ENCODE measurements around the gene FLT1.

The FLT1 gene

DNA sequence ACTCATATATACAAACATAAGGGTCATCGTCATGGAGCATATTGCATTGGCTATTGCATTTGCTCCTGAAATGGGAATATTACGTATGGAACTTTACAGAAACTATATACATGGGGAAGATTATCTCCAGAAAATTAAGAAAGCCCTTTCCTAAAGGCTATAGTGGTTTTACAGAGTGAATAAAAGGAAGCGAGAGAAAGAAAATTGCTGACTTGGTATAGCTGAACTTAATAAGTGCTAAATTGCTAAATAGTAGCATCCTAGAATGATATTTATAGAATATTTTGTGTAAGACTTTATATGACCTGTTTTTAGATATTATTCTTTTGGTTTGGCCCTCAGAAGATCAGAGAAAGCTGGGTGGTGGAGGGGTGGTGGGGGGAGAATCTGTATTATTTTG is 114.6 kb downstream of the FLT1 start:
- FAIRE-seq, result no peak

DNA sequence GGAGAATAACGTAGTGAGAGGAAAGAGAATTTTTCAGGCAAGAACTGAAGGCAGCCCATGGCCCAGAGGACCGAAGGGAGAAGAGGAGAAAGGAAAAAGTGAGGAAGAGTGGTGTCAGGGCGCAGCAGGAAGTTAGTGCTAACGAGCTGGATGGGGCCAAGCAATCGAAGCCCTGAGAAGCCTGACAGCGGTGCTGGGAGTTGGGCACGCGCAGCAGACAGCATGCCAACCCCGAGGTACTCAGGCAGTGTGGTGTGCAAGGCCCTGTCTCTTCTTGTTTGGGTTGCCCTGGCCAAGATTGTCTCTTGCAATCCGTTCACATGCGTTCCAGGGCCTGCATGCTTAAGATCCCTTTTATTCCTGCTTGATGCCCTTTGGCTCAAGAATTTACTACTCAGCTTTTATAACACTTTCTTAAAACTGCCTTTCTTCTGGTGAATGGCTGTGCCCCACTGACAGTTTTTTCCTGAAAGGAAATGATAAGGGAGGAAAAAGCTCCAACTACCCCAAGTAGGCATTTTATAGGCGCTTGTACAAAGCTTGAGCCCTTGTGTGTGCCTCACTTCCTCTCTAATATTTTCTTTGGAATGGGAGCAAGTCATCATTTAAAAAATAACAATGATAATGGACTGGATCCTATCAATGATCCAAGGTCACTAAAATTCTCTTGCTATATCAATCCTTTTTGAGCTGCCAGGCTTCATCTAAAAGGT is 115.4 kb downstream of the FLT1 start:
- no peak for FAIRE-seq

DNA sequence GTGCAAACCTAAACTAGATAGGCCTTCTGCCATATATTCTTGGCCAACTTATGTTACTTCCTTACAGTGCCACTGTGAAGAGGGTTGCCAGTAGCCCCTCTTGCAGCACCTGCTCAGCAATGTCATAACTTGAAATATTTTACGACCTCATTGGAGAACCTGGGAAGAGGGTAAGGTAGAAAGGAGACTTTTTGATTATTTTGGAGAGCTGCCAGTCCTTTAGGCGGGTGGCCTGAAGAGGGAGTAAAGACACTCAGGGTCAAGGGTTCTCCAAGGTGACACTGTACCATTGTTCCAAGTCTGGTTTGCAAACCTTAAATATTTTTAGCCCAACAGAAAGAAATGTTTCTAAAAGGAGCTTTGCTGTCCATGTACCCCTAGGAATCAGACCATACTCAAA is 118.3 kb downstream of the FLT1 start:
- FAIRE-seq, result no peak

DNA sequence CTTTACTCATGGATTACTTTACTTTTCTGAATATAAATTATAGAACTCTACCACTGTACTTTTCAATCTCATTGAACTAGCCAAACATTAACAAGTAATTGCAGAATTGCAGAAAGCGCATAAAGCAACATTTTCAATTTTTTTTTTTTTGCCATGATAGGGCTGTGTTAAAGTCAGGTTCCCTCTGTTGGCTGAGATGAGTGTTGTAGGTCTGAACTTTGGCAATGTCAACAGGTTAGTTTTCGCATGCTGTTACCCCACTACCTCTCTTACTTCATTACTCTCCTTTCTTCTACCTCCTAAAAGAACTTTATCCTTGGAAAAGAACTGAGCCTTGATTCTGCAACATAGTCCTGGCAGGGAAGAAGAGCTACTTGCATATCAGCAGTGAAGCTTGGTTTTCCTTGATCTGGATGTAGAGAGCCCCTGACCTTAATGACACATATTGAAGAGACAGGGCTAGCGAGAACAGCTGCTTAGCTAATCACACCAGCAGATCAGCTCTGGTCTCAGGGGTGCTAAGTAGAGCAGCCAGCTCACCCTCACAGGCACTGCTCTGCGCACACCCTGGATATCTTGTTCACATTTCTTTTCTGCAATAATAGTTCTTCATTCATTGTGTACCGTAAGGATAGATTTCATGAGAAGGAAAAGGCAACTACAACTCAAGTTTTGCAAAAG is 119.5 kb downstream of the FLT1 start:
- FAIRE-seq, result no peak

DNA sequence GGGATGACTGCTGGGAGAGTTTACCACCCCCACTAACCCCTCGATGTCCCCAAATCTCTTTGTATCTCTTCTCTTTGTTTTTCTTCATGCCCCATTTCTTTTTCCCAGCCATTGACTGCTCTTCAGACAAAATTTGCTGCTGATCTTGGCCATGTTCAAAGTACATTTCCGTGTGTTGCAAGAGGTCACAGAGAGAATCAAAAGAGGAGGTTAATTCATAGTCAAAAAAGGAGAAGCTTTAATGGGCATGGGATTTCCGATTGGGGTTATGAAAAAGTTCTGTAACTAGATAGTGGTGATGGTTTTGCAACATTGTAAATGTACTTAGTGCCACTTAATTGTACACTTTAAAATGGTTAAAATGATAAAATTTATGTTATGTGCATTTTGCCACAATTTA is 121.1 kb downstream of the FLT1 start:
- no peak for FAIRE-seq

DNA sequence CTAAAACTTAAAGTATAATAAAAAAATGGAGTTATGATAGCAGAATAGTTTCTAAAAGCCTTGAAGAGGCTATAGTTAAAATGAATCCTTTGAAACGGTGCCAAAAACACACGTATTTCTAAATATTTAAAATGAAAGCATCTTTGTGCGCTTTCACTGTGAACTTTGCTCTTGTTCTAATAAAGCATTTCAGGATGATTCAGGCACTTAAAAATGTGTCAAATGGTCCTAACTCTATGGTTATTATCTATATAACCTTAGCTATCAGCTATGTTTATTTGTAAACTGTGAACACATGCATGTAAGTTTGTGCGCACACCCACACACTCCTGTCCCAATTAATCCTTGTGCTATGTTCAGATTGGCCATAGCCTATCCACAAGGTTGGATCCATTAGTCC is 124.5 kb downstream of the FLT1 start:
- no peak for FAIRE-seq

DNA sequence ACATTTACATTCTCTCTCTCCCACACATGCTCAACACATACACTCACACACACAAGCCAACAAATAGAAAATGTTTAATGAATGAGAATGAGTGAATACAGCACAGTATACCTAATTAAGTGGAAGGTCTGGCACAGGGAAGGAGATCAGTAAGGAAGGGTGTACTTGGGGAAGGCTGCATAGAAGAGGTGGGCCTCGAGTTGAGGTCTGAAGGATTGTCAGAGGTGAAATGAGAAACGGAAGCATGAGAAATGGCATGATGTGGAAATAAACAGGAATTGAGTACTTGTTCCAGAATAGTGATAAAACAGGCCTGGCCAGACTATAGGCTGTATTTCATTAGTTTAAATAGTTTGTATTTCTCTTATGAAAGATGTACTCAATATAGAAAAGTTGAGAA is 136.2 kb downstream of the FLT1 start:
- FAIRE-seq, result no peak

DNA sequence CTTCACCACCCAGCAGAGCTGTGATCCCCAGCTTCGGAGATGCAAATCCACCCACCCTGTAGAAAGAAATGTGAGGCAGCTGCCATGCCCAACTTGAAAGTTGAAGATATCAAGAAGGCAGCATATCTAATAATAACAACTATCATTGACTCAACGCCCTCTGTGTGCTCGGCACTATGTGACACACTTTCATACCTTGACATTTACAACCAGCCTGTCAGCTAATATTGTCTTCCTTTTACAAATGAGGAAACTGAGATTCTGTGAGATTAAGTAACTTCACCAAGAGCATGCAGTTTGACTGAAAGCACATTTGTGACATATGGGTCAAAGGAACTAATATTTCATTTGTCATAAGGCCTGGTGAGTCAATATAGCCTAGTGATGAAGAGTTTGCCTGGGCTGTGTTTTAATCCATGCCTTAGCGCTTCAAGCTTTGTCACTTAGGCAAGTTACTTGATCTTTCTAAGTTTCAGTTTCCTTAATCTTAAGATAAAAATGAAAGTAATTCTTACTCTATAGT is 137.0 kb downstream of the FLT1 start:
- no peak for FAIRE-seq

DNA sequence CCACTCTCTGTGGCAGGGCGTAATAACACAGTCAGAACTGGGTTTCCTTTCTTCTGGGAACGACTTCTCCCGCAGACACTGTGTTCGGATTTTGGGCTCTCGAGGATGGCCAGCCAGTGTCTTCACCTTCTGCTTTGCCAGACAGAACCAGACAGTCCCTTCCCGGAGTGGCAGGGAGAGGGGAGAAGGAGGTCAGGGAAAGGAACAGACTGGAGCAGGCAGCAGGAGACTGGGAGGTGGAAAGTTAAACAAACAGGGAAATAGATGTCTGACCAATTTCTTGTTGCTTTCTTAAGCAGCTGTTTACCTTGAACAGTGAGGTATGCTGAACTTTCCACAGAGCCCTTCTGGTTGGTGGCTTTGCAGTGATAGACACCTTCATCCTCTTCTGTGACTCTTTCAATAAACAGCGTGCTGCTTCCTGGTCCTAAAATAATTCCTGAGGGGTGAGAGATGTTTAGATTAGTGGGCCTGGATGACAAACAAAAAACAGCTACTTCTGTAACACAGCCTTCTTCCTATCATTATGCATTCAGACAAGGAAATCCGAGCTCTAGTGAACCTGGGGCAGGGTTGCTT is 137.6 kb downstream of the FLT1 start:
- FAIRE-seq, result no peak

DNA sequence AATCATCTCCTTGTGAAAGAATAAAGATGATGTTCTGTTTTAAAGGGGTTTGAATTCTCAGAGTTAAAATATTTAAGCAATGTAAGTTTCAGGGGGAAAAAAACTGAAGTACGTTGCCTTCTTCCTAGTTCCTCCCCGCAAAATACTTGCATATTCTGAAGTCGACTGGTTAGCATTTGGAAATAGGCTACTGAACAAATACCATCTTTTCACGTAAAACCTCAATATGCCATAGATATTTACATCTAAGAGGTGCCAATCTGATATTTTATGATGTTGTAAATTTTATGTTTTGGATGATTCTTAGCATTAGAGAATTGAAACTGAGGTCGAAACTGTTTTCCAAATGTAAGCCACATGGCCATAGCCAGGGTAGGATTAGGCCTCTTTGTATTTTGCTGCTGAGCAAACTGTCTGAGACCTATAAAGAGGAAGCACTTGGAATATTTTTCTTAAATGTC is 138.3 kb downstream of the FLT1 start:
- no peak for FAIRE-seq

DNA sequence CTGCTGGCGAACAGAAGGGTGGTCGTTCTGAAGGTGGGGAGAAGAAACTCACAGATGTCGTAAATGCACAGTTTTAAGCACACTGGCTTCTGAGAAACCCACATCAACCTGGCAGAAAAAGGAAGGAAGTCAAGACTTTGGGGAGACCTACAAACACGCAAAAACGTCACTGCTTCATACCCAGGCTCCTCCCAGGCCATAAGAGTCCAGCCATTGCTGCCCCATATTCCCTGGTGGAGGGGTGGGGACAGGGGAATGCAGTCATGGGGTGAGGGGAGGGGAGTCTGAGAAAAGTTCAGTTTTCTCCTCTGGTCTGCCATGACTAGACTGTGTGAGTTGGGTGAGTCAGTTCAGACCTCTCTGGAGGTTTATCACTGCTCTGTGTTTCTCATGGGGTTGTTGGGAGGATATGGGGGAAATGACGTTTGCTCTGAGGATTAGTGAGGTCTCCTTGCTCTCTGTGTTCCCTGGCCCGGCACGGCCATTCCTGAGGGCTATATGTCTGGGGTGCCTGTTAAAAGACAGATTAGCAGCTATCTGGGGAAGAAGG is 139.0 kb downstream of the FLT1 start:
- FAIRE-seq, result no peak

DNA sequence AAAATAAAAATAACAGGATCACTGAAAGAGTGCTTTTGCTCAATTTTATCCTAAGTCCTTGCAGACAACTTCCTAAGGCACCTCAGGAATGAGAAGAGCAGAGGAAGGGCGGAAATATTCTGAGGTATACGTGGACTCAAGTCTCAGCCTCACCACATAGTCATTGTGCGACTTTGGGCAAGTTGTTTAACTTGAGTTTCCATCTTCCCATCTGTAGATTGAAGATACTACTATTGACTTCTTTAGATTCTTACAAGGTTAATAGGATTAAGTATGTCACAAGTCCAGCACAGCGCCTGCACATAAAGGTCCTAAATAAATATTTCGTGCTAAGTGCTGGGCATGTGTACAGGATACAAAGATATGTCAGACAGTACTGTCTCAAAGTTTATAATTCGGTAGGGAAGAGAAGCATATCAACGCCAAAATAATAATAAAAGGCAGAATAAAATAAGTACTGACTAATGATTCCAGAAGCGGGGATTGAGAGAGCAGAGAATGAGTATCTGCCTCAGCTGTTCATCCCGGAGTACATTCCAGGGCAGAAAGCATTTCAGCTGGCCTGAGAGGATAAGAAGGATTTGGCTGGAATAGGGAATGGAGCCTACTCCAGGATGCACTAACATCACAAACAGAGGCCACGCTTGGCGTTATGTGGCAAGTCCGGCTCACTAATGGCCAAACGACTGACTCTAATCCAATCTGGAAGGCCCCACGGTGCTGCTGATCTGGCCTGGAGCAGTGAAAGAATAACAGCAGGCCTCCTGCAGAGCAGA is 139.7 kb downstream of the FLT1 start:
- FAIRE-seq, result no peak

DNA sequence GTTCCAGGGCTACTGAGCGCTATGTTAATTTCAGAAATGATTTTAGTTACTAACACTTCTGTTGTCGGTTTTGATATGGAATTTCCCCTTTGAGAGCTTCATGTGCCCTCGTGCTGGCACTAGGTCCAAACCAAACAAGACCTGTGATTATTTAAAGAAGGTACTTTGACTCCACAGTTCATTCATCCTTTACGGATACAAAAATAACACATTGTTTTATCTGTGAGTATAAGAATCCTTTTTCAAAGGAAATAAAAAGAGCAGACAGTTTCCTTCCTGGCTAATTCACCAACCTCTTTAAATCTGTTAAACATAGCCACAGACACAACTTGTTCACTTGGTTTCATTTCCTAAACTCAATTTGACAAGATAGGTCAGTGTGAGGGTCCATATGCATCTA is 141.2 kb downstream of the FLT1 start:
- FAIRE-seq, result no peak

DNA sequence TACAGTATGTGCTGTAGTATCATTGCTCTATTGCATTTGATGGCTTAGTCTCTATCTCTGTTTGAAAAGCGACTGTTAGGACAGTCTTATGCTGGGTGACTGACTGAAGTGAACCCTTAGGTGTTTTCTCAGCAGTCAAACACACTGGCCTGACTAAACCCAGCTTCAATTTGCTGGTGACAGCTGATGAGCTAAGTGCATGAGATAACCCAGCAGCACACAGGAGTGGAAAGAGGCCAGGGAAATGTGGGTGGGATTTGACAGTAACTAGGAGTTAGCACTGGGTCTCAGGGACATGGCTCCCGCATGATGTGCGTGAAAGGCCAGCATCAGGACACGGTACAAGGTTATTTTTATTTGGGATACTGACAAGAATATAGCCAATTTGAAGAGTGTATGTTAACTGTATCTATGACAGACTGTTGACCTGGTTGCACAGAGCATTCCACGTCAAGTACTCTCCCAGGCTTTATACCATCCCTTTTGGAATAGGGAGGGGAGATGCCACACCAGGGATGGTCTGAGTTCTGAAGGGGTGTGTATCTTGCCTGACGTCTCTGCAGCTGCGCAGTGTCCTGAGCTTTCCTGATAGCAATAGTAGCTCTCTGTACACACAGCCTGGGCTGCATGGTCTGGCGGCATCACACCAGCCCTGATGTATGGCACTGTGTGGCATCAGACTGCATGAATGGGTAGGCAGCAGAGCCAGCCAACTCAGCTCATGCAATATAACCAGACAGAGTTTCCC is 144.8 kb downstream of the FLT1 start:
- FAIRE-seq, result no peak

DNA sequence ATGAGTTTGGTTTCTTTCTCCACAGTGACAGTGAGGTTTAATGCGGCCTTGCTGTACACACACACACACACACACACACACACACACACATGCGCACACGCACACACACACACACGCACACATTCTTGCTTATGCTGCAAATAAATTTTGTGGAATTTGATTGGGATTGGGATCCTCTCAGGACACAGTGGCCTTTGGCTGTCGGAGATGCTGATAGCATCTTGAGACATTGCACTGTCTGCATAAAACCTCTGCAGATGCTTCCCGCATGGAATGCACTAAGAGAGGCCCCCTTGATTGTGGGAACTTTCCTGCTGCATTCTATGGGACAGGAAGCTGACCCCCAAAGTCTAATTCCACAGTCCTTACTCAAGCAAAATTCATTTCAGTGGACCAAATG is 145.6 kb downstream of the FLT1 start:
- no peak for FAIRE-seq

DNA sequence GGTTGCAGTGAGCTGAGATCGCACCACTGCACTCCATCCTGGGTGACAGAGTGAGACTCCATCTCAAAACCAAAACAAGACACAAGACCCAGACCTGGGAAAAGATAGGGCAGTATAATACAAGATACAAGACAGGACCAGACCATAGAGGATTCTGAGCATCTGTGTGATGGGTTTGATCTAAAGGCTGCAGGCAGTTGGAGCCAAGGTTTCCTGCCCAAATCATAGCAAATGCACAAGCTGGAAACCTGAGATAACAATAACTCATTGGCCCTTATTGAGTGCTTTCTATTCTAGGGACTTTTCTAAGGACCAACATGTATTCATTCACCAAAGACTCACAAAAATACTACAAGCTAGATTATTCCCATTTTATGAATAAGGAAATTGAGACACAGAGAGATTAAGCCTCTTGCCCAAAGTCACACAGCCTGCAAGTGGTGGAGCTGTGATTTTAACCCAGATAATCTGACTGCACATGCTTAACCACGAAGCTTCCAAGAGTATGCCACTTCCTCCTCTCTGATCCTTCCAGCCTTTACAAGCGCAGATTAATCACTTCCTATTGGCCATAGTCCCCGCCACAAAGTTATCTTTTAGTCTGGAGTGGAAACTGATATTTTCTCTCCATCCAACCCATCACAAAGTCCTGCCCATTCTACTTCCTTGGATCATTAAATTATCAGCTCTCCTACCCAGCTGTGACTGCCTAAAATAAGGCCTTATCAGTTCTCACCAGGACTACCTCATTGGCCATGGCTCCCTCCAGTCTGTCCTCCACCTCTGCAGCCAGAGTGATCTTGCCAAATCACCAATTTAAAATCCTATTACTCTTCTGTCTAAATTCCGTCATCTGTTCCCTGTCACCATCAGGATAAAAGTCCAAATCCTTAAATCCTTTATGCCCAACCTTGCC is 147.2 kb downstream of the FLT1 start:
- no peak for FAIRE-seq

DNA sequence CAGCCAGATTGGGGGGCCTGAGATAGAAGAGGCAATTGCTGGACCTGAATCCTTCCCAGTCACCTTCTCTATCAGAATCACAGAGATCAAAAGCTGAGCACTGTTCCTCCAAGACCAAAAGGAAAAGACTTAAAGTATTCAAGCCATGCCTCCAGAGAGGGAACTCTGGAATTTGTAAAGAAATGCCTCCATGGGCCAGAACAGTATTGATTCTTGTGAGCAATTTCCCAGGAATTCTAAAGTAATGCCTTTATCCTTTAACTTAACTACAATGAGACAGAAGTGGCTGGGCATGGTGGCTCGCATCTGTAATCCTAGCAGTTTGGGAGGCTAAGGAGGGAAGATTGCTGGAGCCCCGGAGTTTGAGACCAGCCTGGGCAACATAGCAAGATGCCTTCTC is 148.8 kb downstream of the FLT1 start:
- no peak for FAIRE-seq

DNA sequence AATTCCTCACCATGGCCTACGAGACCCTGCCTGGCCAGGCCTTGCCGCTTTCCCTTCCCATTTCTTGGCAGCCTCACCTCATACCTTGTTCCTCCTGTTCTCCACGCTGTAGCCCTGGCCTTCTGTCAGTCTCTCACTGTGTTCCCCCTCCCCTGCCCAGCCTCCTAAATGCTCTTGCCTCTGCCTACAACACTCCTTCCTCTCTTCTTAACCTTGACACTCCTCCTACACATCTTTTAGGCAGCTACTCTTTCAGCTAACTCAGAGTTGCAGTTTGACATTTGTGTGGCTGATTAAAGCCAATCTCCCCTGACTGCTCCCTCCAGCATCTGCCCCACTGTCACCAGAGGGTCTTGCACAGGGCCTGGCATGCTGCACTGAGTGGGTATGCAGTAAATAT is 150.8 kb downstream of the FLT1 start:
- FAIRE-seq, result no peak

DNA sequence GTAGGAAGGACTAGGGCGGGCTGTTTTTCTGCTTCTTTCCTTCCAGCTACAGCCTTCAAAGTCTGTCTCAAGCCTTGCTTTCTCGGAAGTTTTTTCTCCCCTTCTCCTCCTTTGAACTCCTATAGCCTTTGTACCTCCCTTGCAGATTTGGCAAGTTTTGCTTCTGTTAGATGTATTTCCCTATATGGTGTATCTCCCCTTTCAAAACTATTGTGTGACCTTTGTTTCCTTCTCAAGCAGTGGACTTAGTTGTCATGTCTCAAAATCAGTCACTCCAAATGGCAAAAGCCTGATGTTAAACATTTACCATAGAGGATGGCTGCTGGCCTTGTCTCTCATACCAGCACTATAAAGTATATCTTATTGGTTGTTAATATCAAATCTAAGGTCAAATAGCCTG is 152.7 kb downstream of the FLT1 start:
- FAIRE-seq, result no peak

DNA sequence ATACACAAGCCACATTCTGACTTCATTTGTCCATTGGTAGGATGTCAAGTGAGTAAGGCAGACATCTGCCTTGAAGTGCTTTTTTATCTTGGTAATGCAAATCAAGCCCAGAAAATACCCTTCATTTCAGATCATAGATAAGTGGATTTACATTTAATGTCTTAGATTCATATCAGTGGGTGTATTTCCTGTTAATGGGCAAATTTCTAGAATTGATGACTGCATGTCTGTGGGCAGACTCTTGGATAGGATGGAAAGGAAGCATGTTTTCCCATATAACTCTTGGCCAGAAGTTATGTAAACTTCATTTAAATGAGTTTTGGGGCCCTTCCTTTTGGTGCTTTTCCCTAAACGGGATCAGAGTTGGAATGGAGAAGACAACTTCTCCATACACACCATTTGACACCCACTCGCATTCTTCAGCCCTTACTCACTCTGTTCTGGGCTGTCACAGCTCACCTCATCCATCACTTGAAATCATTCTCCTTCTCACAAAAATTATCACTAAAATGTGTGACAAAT is 154.6 kb downstream of the FLT1 start:
- FAIRE-seq, result no peak

DNA sequence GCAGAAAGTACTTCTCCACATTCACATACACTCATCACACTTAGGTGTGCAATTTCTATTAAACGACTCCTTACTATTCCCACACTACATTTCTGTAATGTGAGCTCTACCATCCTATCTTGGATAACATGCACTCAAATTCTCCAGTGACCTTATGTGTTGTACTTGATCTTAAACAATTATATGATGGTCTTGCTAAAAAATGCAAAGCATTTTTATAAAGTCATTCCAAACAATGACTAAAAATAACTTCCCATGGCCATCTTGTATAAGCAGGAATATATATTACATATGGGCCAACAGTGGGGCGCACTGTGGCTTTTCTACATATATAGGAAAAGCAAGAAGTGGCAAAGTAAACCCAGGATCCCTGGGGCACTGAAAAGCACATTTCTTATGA is 155.5 kb downstream of the FLT1 start:
- FAIRE-seq, result no peak
